ENCODE results near the gene SEMA3B. TPM values are rescaled to one million over a fixed set of nuclear protein-coding genes. Genes with fewer than 3 reads are reported as not detected.

SEMA3B gene
- polyA plus RNA-seq, 3 donors, result 0.56 TPM; not detected in 2

DNA sequence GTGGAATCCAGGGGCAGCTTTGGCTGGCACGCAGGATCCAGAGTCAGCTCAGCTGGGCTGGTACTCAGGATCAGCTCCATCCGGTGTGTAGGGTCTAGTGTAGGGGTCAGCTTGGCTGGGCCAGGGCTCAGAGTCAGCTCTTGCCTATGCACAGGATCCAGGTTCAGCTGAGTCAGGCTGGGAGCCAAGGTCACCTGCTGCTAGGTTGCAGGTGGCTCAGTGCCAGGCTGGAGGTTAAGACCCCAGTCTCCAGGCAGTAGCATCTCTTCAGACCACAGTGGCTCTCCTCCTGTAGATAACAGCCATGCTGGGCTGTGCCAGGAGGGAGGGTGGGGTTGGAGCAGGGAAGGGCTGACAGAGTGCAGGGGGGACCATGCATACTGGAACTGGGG, 28.4 kb downstream of the SEMA3B start:
- Histone ChIP-seq H3K4me2 (replicated peaks; ENCODE audit: extremely low read depth, low read length, poor library complexity, severe bottlenecking) (peak overlapping the region; percentile 0), H2AFZ (ENCODE audit: insufficient read depth, low read depth, low read length, poor library complexity, severe bottlenecking) (no peak overlapping the region), H3K36me3 (replicated peaks in 1 of 2; ENCODE audit: control insufficient read depth in 1 of 2, insufficient read depth in 2 of 2, low read length in 2 of 2) (no peaks in the 10 kb centered on the region), H3K27ac (ENCODE audit: low read depth in 1 of 2, low read length in 2 of 2) (peak overlapping the region in 1 of 2 donors; percentile 100), H3K9ac (ENCODE audit: insufficient read depth, low read length, poor library complexity, severe bottlenecking) (no peak overlapping the region), H3K4me3 (replicated peaks in 1 of 3; ENCODE audit: low read depth in 2 of 3, low read length in 3 of 3) (no peak overlapping the region), H3K4me1 (ENCODE audit: control insufficient read depth in 1 of 2, insufficient read depth in 2 of 2, low read length in 2 of 2) (peaks cover 39 to 46% of the 10 kb centered on the region in 2 donors), H3K9me3 (replicated peaks in 1 of 2; ENCODE audit: control insufficient read depth in 1 of 2, insufficient read depth in 1 of 2, low read length in 2 of 2) (no peaks in the 10 kb centered on the region), H3K79me2 (ENCODE audit: insufficient read depth, low read length) (peaks cover 38% of the 10 kb centered on the region), H3K27me3 (ENCODE audit: control insufficient read depth in 2 of 2, insufficient read depth in 2 of 2, low read length in 2 of 2) (no peaks in the 10 kb centered on the region), H4K20me1 (ENCODE audit: insufficient read depth, low read length) (no peaks in the 10 kb centered on the region)
- Mint-ChIP-seq H3K27me3 (ENCODE audit: low read depth in 3 of 3) (no peaks in the 10 kb centered on the region), H3K4me1 (peaks cover 40% of the 10 kb centered on the region), H3K36me3 (peaks cover 2 to 9% of the 10 kb centered on the region in 2 donors), H3K9me3 (no peaks in the 10 kb centered on the region), H3K27ac (peak overlapping the region in 1 of 7 donors; percentile 99), H3K4me3 (no peak overlapping the region)
- 90% methylated on average over 2 of the region's 2 CpGs for WGBS (ENCODE audit: insufficient coverage)
- TF ChIP-seq, protein P1, sequence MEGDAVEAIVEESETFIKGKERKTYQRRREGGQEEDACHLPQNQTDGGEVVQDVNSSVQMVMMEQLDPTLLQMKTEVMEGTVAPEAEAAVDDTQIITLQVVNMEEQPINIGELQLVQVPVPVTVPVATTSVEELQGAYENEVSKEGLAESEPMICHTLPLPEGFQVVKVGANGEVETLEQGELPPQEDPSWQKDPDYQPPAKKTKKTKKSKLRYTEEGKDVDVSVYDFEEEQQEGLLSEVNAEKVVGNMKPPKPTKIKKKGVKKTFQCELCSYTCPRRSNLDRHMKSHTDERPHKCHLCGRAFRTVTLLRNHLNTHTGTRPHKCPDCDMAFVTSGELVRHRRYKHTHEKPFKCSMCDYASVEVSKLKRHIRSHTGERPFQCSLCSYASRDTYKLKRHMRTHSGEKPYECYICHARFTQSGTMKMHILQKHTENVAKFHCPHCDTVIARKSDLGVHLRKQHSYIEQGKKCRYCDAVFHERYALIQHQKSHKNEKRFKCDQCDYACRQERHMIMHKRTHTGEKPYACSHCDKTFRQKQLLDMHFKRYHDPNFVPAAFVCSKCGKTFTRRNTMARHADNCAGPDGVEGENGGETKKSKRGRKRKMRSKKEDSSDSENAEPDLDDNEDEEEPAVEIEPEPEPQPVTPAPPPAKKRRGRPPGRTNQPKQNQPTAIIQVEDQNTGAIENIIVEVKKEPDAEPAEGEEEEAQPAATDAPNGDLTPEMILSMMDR (IDR thresholded peaks at IDR 0.05), result no peak
- peak in 1 of 3 donors; percentile 13 for DNase-seq
- intact Hi-C loops (cut with micrococcal nuclease), result loop anchor here (5.0 kb wide), 1 partner anchor 40 kb away; no protein-coding TSS in a partner anchor

DNA sequence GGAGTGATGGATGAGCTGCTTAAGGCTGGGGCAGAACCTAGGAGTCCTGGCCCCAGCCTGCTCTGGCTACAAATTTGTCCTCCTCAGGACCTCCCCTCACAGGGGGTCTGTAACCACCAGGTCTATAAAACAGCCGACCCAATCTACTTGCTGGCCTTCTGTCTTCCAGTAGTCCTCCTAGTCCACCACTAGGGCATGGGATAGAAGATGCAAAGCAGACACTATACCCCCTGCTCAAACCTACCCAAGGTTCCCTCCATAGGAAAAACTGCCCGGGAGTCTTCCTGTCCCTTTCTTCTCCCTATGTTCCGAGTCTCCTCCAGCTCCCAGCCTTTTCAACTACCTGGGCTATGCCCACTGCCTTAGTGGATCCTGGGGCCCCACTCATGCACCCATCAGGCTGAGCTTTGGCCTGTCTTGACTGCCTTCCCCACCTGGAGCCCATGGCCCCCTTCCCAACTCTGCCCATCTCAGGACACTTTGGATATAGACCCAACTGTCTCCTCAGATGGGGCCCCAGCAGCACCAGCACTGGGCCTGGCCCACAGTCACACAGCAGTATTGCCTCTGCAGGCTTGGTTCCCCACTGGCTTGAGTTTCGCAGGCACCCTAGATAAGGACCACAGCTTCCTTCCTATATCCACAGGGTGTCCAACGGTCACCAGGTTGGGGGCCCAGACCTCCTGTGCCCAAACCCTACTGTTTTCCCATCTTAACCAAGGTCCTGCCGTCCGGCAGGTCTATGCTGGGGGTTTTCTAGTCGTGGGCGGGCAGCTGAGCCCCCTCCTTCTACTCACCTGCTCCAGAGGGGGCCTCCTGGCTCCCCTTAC, 29.2 kb downstream of the SEMA3B start:
- no peaks in the 10 kb centered on the region for H4K20me1 ChIP-seq (ENCODE audit: insufficient read depth, low read length)
- intact Hi-C loops (cut with micrococcal nuclease), result loop anchor here (2.0 to 5.0 kb wide), 2 partner anchors 23 to 39 kb away; no protein-coding TSS in a partner anchor
- H3K4me2 ChIP-seq (replicated peaks; ENCODE audit: extremely low read depth, low read length, poor library complexity, severe bottlenecking), result peak overlapping the region; percentile 99
- peaks cover 32 to 39% of the 10 kb centered on the region in 2 donors for H3K4me1 ChIP-seq (ENCODE audit: control insufficient read depth in 1 of 2, insufficient read depth in 2 of 2, low read length in 2 of 2)
- H3K36me3 ChIP-seq (replicated peaks in 1 of 2; ENCODE audit: control insufficient read depth in 1 of 2, insufficient read depth in 2 of 2, low read length in 2 of 2), result no peaks in the 10 kb centered on the region
- Mint-ChIP-seq H3K27me3 (ENCODE audit: low read depth in 3 of 3) (no peaks in the 10 kb centered on the region), H3K27ac (peak overlapping the region; percentile 99), H3K4me3 (peak overlapping the region; percentile 90 to 95), H3K4me1 (peaks cover 34% of the 10 kb centered on the region), H3K9me3 (no peaks in the 10 kb centered on the region), H3K36me3 (peaks cover 2 to 11% of the 10 kb centered on the region in 2 donors)
- H3K4me3 ChIP-seq (replicated peaks in 1 of 3; ENCODE audit: low read depth in 2 of 3, low read length in 3 of 3), result peak overlapping the region; percentile 34 to 94 (median 84)
- TF ChIP-seq, protein P1 (IDR thresholded peaks at IDR 0.05), result peak; percentile 7
- H3K9me3 ChIP-seq (replicated peaks in 1 of 2; ENCODE audit: control insufficient read depth in 1 of 2, insufficient read depth in 1 of 2, low read length in 2 of 2), result no peaks in the 10 kb centered on the region
- peak overlapping the region; percentile 99 to 100 for H3K27ac ChIP-seq (ENCODE audit: low read depth in 1 of 2, low read length in 2 of 2)
- peaks cover 39% of the 10 kb centered on the region for H3K79me2 ChIP-seq (ENCODE audit: insufficient read depth, low read length)
- H3K27me3 ChIP-seq (ENCODE audit: control insufficient read depth in 2 of 2, insufficient read depth in 2 of 2, low read length in 2 of 2), result no peaks in the 10 kb centered on the region
- H3K9ac ChIP-seq (ENCODE audit: insufficient read depth, low read length, poor library complexity, severe bottlenecking), result peak overlapping the region; percentile 85
- 15% methylated on average over 9 of the region's 9 CpGs for WGBS (ENCODE audit: insufficient coverage)
- peak in 2 of 3 donors; percentile 29 to 40 for DNase-seq
- H2AFZ ChIP-seq (ENCODE audit: insufficient read depth, low read depth, low read length, poor library complexity, severe bottlenecking), result no peak overlapping the region

Measured in CD14-positive monocyte (primary cell).